WTC11 (cell line): ENCODE measurements around the gene OGFOD3. TPM values are rescaled to one million over a fixed set of nuclear protein-coding genes. Genes with fewer than 3 reads are reported as not detected.
"Not testable (repeated sequence)": the region's sequence is repeated elsewhere in the genome, so short reads cannot be mapped to it uniquely, and the experiment has no call there.

Source experiments
- ATAC-seq: fragments of 200-7000 bp; cut with Tn5 transposase; 2 replicates; pipeline ENCODE4 v1.10.0; 2021; ENCODE audit warnings: mild to moderate bottlenecking, moderate library complexity
- CTCF ChIA-PET: fragments of 300-600 bp; sonication (Branson Sonifier 250); formaldehyde crosslinking; loops from one replicate; lab custom pipeline; 2021; ENCODE audit warnings: antibody characterized with exemption; lab: Charles Lee
- POLR2A ChIA-PET: fragments of 350-600 bp; sonication (Branson Sonifier 250); formaldehyde crosslinking; loops from one replicate; lab custom pipeline; 2021; ENCODE audit warnings: antibody characterized with exemption; lab: Charles Lee
- DNase-seq: peaks from one replicate; pipeline ENCODE4 v3.0.0; 2021; ENCODE audit warnings: low spot score
- H3K27ac Mint-ChIP-seq: 2 replicates; pipeline ENCODE4 v1.8.0; 2021; ENCODE audit warnings: mixed read lengths
- H3K27me3 Mint-ChIP-seq: 2 replicates; pipeline ENCODE4 v1.8.0; 2021; ENCODE audit warnings: low read depth, mild to moderate bottlenecking, moderate library complexity, mixed read lengths
- H3K36me3 Mint-ChIP-seq: 2 replicates; pipeline ENCODE4 v1.8.0; 2021; ENCODE audit warnings: mixed read lengths
- H3K4me1 Mint-ChIP-seq: 2 replicates; pipeline ENCODE4 v1.8.0; 2022; ENCODE audit warnings: mixed read lengths
- H3K4me3 Mint-ChIP-seq: 2 replicates; pipeline ENCODE4 v1.8.0; 2021; ENCODE audit warnings: mild to moderate bottlenecking, moderate library complexity, mixed read lengths
- H3K9me3 Mint-ChIP-seq: 2 replicates; pipeline ENCODE4 v1.8.0; 2021; ENCODE audit warnings: mixed read lengths
- AFF4 ChIP-seq: sonication (generic); formaldehyde crosslinking; IDR thresholded peaks from 2 replicates; pipeline ENCODE4 v1.8.1; 2023; ENCODE audit warnings: mild to moderate bottlenecking, missing genetic modification reagents, borderline replicate concordance
- ARID4B ChIP-seq: sonication (generic); formaldehyde crosslinking; IDR thresholded peaks from 2 replicates; pipeline ENCODE4 v1.8.0; 2023; ENCODE audit warnings: missing genetic modification reagents, mild to moderate bottlenecking, borderline replicate concordance
- GTF2I ChIP-seq: fragments of 250-450 bp; sonication (Bioruptor Pico); conservative IDR thresholded peaks from 2 replicates; pipeline ENCODE4 v1.4.0; 2021; ENCODE audit warnings: mild to moderate bottlenecking
- HMGA2 ChIP-seq: fragments of 250-450 bp; sonication (Bioruptor Pico); IDR thresholded peaks from 2 replicates; pipeline ENCODE4 v1.4.0; 2021; ENCODE audit warnings: mild to moderate bottlenecking, moderate library complexity
- NFATC4 ChIP-seq: fragments of 250-450 bp; sonication (Bioruptor Pico); IDR thresholded peaks from 2 replicates; pipeline ENCODE4 v1.9.0; 2021; ENCODE audit warnings: mild to moderate bottlenecking
- ZBTB21 ChIP-seq: sonication (generic); formaldehyde crosslinking; IDR thresholded peaks from 2 replicates; pipeline ENCODE4 v1.8.1; 2023; ENCODE audit warnings: mild to moderate bottlenecking, missing genetic modification reagents, borderline replicate concordance
- ZNF671 ChIP-seq: fragments of 250-450 bp; sonication (Bioruptor Pico); IDR thresholded peaks from 2 replicates; pipeline ENCODE4 v1.8.0; 2021; ENCODE audit warnings: mild to moderate bottlenecking
- total RNA-seq: library from RNA; stranded (reverse); gene quantifications from 3 replicates; pipeline ENCODE4 v1.2.3, GENCODE V29; 2021

Gene OGFOD3
- total RNA-seq, 1 experiment from 2014 or later: 20.4 TPM

- TF ChIP-seq AFF4 (CRISPR knock-in tag) (no peak), NFATC4 (no peak), ZBTB21 (CRISPR knock-in tag) (no peak)
These were observed 3.7 kb downstream of the OGFOD3 start (continued) for GRCh38 chr17:82414548-82415281.

- DNase-seq (no peak), ATAC-seq (no peak)
- ChIA-PET CTCF (no interaction called here), POLR2A (no interaction called here)
- no peaks in the 10 kb centered on the region for H3K9me3 Mint-ChIP-seq
- TF ChIP-seq ARID4B (CRISPR knock-in tag) (no peak), HMGA2 (no peak)
- H3K27me3 Mint-ChIP-seq: no peaks in the 10 kb centered on the region
- H3K36me3 Mint-ChIP-seq: no peaks in the 10 kb centered on the region
- peaks cover 9% of the 10 kb centered on the region for H3K4me1 Mint-ChIP-seq
- no peak overlapping the region for H3K27ac Mint-ChIP-seq
- H3K4me3 Mint-ChIP-seq: no peak overlapping the region
These were observed 5.6 kb downstream of the OGFOD3 start for GRCh38 chr17:82412535-82413520.

- H3K27ac Mint-ChIP-seq, H3K4me3 Mint-ChIP-seq, CTCF ChIA-PET, H3K9me3 Mint-ChIP-seq, H3K27me3 Mint-ChIP-seq, ATAC-seq, POLR2A ChIA-PET, DNase-seq, H3K4me1 Mint-ChIP-seq, H3K36me3 Mint-ChIP-seq: not testable (repeated sequence)
These were observed 6.3 kb downstream of the OGFOD3 start for GRCh38 chr17:82412081-82412480.

- no peak overlapping the region for H3K27ac Mint-ChIP-seq
- ATAC-seq (no peak), DNase-seq (no peak)
- H3K27me3 Mint-ChIP-seq: no peaks in the 10 kb centered on the region
- peaks cover 9% of the 10 kb centered on the region for H3K4me1 Mint-ChIP-seq
- POLR2A ChIA-PET: no interaction called here
- CTCF ChIA-PET: no interaction called here
- no peak for TF ChIP-seq GTF2I (CRISPR knock-in tag)
- no peak for TF ChIP-seq ZNF671
- no peaks in the 10 kb centered on the region for H3K9me3 Mint-ChIP-seq
- H3K4me3 Mint-ChIP-seq: no peak overlapping the region
- no peaks in the 10 kb centered on the region for H3K36me3 Mint-ChIP-seq
These were observed 6.9 kb downstream of the OGFOD3 start for GRCh38 chr17:82411396-82412053.
